ENCODE measurements around the gene STAC3.

STAC3 gene

GRCh38 chr12:57222286-57223190, 28.4 kb downstream of the STAC3 start:
- DNase-seq (ENCODE audit: low read depth): no peak

DNA sequence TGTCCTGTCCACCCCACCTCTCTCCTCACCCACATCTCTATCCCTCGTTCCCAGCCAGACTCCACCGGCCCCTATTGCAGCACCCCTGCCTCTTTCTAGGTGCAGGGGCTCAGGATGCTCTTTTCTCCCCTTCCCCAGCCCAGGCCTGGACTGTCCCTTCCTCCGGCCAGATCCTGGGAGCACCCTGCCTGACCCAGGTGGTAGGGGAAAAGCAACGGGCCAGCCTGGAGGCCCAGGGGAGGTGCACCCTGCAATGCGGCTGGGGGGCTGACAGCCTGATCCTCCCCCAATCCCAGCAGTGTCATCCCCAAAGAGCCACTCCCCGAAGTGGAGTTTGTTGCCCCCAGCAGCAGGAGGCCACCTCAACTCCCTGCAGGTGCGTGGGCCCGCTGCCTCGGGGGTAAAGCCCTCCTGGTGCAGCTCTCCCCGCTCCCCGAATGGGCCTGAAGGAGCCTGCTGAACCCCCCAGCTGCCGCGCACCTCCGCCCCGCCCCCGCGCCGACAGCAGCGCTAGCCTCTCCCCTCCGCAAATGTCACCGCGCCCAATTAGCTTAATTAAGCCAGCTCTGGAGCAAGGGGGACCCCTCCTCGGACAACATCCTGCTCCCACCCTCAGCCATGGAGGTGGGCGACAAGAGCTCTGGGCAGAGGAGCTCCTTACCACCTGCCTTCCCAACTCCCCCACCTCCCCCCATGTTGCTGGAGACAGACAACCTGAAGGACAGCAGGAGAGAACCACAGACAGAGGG, 29.6 kb downstream of the STAC3 start:
- DNase-seq (ENCODE audit: low read depth): no peak

DNA sequence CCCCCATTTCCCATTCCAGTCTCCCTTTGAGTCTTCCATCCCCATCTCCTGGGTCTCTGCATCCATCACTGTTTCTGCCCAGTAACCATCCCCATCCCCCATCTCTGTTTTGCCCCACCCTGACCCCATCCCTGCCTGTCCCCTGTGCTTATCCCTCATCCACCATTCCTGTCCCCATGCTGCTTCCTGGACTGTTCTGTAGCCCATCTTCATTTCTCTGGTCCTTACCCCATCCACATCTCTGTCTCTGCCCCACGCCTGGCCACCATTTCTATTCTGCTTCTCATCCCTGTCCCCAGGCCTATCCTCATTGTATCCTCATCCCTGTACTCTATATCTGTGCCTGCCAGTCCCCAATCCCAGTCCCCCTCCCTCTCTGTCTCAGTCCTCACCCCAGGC, 30.2 kb downstream of the STAC3 start:
- no peak for DNase-seq (ENCODE audit: low read depth)

GRCh38 chr12:57219993-57220754, 30.8 kb downstream of the STAC3 start:
- no peak for DNase-seq (ENCODE audit: low read depth)

GRCh38 chr12:57219205-57219992, 31.6 kb downstream of the STAC3 start:
- DNase-seq (ENCODE audit: low read depth): no peak

DNA sequence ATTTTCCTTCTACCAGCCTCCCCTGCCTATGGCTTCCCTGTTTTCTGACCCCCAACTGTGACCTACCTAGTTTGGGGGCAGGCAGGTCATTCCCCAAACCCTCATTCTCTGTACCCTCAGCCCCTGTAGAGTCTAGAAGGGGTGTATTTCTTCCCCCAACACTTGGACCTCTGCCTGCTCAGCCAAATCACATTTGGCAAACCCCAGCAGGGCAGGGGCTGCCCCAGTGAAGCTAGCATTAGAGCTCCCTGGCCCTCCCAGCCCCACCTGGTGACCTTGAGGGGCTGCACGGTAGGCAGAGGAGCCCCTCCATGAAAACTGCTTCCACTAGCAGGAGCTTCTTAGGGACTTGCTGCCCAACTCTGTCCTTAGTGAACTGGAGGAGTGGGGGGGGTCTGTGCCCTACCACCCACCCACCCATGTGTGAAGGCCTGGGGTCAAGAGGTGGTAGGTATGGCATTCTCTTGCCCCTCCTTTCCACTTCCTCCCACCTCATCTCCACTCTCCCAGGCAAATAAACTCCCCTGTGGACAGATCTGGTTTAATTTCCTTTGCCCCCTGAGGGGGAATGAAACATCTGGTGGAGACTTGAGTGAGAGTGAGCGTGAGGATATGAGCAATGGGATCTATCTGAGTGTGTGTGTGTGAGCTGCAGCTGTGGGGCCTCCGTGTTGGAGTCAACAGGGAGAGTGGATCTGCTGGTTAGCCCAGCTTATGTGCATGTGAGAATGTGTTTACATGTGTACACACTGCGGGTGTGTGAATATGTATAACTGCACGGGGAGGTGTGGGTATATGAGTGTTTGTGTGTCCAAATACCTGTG, 32.7 kb downstream of the STAC3 start:
- DNase-seq (ENCODE audit: low read depth): no peak

- DNase-seq (ENCODE audit: low read depth): no peak
These were observed 33.8 kb downstream of the STAC3 start for GRCh38 chr12:57216921-57217879.

- DNase-seq (ENCODE audit: low read depth): no peak
These were observed 34.7 kb downstream of the STAC3 start, which contains the start of gene NXPH4 for GRCh38 chr12:57216014-57216911. Gene NXPH4, plus strand, starts transcription at chr12:57216794. Its CDS starts 176 bp downstream, at chr12:57216970.

DNA sequence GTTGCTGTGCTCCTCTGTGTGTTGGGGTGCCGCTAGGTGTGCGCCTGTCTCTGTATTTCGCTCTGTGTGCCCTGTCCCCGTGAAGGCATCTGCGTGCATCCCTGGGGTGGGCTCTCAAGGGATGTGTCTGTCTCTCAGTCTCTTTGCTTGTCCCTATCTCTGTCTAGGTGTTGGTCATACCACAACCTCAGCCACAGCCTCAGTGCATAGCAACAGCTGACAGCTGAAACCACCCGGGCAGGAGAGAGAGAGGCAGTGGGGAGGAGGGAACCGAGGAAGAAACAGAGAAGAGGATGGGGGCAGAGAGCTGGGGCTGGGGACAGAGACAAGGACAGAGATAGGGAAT, 35.3 kb downstream of the STAC3 start:
- DNase-seq (ENCODE audit: low read depth): peak; percentile 42

DNA sequence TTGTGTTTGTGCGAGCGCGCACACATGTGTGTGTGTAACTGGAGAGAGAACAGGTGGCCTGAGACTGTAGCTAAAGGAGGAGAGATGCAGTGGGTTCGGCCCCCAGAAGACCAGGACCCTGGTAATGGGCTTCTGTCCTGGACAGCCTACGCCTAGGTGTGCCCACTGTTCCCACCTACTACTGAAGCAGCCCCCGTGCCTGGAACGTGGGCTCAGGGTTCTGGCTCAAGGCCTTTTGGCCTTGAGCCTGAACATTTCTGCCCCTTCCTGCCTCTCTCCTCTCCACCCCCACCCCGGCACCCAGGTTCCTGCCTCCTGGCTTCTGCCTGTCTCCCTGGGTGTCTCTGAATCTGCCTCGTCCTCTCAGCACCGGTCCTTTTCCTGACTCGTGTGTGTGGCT, 35.9 kb downstream of the STAC3 start:
- no peak for DNase-seq (ENCODE audit: low read depth)

- no peak for DNase-seq (ENCODE audit: low read depth)
These were observed 36.6 kb downstream of the STAC3 start for GRCh38 chr12:57214398-57214781.

DNA sequence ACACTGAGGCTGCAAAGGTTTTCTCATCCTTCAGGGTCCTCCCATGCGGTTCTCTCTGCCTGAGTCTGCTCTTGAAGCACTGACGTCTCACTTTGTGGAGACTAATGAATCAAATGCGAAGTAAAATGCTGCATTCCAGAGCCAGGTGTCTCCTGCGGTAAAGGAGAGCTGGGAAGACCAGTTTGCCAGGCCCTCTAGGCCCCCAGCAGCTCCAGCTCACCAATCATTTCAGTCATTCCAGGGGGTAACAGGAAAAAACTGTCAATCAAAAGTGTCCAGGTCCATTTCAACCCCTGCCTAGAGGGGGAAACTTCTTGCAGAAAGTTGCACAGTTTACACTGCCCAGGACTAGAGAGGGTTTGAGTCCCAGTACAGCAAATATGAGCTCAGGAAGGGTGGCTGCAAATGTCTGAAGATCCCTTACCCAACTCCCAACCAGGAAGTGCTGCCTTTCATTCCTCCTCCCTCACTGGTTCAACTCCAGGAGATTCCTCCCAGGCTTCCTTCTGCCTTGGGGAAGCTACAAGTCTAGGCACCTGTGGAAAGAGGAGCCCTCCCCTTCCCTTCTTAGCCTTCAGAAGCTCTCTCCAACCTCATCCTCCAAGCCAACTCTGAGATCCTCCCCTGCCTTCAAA, 37.1 kb downstream of the STAC3 start:
- DNase-seq (ENCODE audit: low read depth): peak; percentile 48

DNA sequence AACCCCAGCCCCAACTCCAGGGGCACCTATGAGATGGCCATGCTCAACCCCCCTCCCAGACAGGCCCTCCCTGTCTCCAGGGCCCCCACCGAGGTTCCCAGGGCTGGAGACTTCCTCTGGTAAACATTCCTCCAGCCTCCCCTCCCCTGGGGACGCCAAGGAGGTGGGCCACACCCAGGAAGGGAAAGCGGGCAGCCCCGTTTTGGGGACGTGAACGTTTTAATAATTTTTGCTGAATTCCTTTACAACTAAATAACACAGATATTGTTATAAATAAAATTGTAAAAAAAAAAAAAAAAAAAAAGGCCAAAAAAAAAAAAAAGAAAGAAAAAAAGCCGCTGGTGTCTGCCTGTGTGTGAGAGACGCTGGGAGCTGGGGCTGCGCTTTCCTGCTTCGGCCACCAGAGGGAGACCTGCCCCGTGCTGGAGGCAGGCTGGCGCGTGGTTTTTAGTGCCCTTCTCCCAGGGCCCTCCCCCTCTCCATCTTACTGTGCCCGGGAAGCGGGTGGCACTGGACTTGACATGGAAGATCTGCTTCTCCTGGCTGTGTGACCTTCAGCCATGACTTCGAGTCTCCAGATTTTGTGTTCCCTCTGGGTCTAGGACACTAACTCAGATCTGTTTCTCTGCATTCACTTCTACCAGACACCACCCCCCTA, 37.8 kb downstream of the STAC3 start:
- peak; percentile 87 for DNase-seq (ENCODE audit: low read depth)

DNA sequence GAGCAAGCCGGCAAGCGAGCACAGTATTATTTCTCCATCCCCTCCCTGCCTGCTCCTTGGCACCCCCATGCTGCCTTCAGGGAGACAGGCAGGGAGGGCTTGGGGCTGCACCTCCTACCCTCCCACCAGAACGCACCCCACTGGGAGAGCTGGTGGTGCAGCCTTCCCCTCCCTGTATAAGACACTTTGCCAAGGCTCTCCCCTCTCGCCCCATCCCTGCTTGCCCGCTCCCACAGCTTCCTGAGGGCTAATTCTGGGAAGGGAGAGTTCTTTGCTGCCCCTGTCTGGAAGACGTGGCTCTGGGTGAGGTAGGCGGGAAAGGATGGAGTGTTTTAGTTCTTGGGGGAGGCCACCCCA, 38.3 kb downstream of the STAC3 start:
- DNase-seq (ENCODE audit: low read depth): no peak

DNA sequence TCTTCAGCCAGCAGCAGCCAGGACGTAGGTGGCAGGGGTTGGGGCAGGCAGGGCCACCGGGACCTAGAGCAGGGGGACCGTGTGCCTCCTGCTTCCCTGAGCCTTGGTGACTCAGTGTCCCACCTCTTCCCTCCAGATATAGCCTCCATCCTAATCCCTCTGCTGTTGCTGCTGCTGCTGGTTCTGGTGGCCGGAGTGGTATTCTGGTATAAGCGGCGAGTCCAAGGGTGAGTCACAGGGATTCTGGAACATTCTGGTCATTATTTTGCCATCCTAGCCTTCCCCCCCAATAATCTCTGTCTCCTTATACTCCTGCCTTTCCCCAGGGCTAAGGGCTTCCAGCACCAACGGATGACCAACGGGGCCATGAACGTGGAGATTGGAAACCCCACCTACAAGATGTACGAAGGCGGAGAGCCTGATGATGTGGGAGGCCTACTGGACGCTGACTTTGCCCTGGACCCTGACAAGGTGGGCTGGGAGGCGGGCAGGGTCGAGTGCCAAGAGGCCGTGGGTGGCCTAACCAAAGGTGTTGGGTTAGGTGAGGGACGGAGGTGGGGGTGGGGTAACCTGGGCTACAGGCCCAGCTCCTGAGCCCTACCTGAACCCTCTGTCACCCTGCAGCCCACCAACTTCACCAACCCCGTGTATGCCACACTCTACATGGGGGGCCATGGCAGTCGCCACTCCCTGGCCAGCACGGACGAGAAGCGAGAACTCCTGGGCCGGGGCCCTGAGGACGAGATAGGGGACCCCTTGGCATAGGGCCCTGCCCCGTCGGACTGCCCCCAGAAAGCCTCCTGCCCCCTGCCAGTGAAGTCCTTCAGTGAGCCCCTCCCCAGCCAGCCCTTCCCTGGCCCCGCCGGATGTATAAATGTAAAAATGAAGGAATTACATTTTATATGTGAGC, 38.9 kb downstream of the STAC3 start:
- no peak for DNase-seq (ENCODE audit: low read depth)

GRCh38 chr12:57210926-57211692, 39.9 kb downstream of the STAC3 start:
- no peak for DNase-seq (ENCODE audit: low read depth)
